Measurements from ENCODE around the gene RAB31. TPM values are rescaled to one million over a fixed set of nuclear protein-coding genes. Genes with fewer than 3 reads are reported as not detected.
A peak's percentile ranks its signal among the peaks of the same experiment; 100 is the strongest.

RAB31 gene
- total RNA-seq, 4 donors from 2014 or later, result 3.2 to 7.1 (median 4.4) TPM

GRCh38 chr18:9808295-9809241 is 100.5 kb downstream of the RAB31 start:
- Histone ChIP-seq H3K36me3 (no peaks in the 10 kb centered on the region), H3K4me3 (no peak overlapping the region), H3K9me3 (no peaks in the 10 kb centered on the region), H3K27me3 (no peaks in the 10 kb centered on the region), H3K27ac (peak overlapping the region in 3 of 4 donors; percentile 31 to 35 (median 34)), H3K4me1 (peaks cover 35 to 51% of the 10 kb centered on the region in 2 donors)
- in situ Hi-C loops (cut with MboI; ENCODE audit: low sequenced_read_pairs in 4 of 4) (loop anchor here in 2 of 4 donors (25.0 kb wide), 2 partner anchors 104 to 729 kb away; partner anchors contain the start of genes VAPA (in 2 of the 2) and NAPG (in 1 of the 2)), intact Hi-C loops (cut with DNase I; ENCODE audit: low total_unique reads) (no loop called here)
- DNase-seq, result peak in 1 of 2 donors; percentile 42
- ATAC-seq, result peak; percentile 15 to 59
- TF ChIP-seq POLR2A (IDR thresholded peaks at IDR 0.05) (no peak), CTCF (IDR thresholded peaks at IDR 0.05 in 4 of 5, conservative IDR thresholded peaks at IDR 0.05 in 1 of 5) (no peak)

DNA sequence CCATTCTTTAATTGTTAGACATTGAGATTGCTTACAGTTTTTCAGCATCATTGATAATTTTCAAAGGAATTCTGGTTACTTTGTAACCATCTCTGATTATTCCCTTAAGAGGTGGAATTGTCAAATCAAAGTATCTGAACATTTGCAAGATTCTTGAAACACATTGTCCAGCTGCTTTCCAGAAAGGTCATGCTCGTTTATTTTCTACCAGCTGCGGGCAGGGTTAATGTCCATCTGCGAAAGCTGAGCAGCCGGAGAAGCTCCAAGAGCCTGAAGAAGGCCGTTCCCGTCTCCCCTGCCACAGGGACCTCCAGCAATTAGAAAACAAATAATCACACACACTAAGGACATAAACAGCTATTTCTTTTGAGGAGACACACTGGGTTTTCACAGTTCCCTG is 101.6 kb downstream of the RAB31 start:
- Histone ChIP-seq H3K27me3 (no peaks in the 10 kb centered on the region), H3K4me1 (peaks cover 36 to 43% of the 10 kb centered on the region in 2 donors), H3K27ac (peak overlapping the region in 3 of 4 donors; percentile 33 to 42 (median 35)), H3K36me3 (no peaks in the 10 kb centered on the region), H3K9me3 (no peaks in the 10 kb centered on the region), H3K4me3 (no peak overlapping the region)
- ATAC-seq (no peak), DNase-seq (no peak)
- in situ Hi-C loops (cut with MboI; ENCODE audit: low sequenced_read_pairs in 4 of 4) (loop anchor here in 2 of 4 donors (25.0 kb wide), 2 partner anchors 103 to 728 kb away; partner anchors contain the start of genes VAPA (in 2 of the 2) and NAPG (in 1 of the 2)), intact Hi-C loops (cut with DNase I; ENCODE audit: low total_unique reads) (loop anchor here (10.0 kb wide), 1 partner anchor 715 kb away; the partner anchor contains the start of gene NAPG)
- TF ChIP-seq CTCF (IDR thresholded peaks at IDR 0.05 in 4 of 5, conservative IDR thresholded peaks at IDR 0.05 in 1 of 5) (no peak), POLR2A (IDR thresholded peaks at IDR 0.05) (no peak)

GRCh38 chr18:9810299-9810698 is 102.2 kb downstream of the RAB31 start:
- Histone ChIP-seq H3K9me3 (no peaks in the 10 kb centered on the region), H3K27ac (peak overlapping the region in 3 of 4 donors; percentile 33 to 42 (median 35)), H3K4me3 (no peak overlapping the region), H3K4me1 (peaks cover 39 to 41% of the 10 kb centered on the region in 2 donors), H3K27me3 (no peaks in the 10 kb centered on the region), H3K36me3 (no peaks in the 10 kb centered on the region)
- ATAC-seq (no peak), DNase-seq (no peak)
- no peak for TF ChIP-seq CTCF (IDR thresholded peaks at IDR 0.05 in 4 of 5, conservative IDR thresholded peaks at IDR 0.05 in 1 of 5)
- TF ChIP-seq POLR2A (IDR thresholded peaks at IDR 0.05), result no peak
- intact Hi-C loops (cut with DNase I; ENCODE audit: low total_unique reads) (loop anchor here (10.0 kb wide), 1 partner anchor 715 kb away; the partner anchor contains the start of gene NAPG), in situ Hi-C loops (cut with MboI; ENCODE audit: low sequenced_read_pairs in 4 of 4) (loop anchor here in 2 of 4 donors (25.0 kb wide), 2 partner anchors 102 to 727 kb away; partner anchors contain the start of genes VAPA (in 2 of the 2) and NAPG (in 1 of the 2))

DNA sequence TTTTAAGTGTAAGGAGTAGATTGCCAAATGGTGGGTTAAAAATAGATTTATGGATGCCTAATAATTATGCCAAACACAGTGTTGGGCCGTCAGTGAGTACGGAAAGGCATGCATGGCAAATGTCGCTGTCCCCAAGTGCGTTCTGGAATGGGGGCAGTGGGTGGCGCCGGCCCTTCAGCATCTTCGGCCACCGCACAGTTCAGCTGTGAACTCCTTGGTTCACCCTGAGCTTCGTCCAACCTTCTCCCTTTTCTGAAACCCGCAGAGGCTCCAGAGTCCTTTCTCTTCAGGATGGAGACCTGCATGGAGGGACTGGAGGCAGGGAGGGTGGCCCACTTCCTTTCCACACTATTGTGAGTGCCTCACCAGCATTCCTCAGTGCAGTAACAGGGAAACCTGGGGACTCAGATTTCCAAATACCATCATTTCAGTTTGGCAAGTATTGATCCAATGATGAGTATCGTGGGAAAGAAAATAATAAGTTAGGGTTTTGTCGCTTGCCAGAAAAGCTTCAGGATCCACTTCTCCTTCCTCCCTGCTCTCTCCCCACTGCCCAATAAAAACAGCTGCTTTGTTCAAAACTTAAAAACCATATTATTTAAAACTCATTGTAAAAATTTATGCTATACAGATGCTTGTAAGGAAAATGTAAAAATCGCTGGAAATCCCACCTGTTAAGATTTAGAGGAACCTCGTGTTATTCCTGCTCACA is 103.0 kb downstream of the RAB31 start:
- intact Hi-C loops (cut with DNase I; ENCODE audit: low total_unique reads) (loop anchor here (10.0 kb wide), 1 partner anchor 714 kb away; the partner anchor contains the start of gene NAPG), in situ Hi-C loops (cut with MboI; ENCODE audit: low sequenced_read_pairs in 4 of 4) (loop anchor here in 2 of 4 donors (25.0 kb wide), 2 partner anchors 101 to 726 kb away; partner anchors contain the start of genes VAPA (in 2 of the 2) and NAPG (in 1 of the 2))
- Histone ChIP-seq H3K4me3 (no peak overlapping the region), H3K9me3 (no peaks in the 10 kb centered on the region), H3K36me3 (no peaks in the 10 kb centered on the region), H3K27ac (peak overlapping the region in 1 of 4 donors; percentile 35), H3K27me3 (no peaks in the 10 kb centered on the region), H3K4me1 (peaks cover 39 to 41% of the 10 kb centered on the region in 2 donors)
- TF ChIP-seq CTCF (IDR thresholded peaks at IDR 0.05 in 4 of 5, conservative IDR thresholded peaks at IDR 0.05 in 1 of 5), result peak in 3 of 5 experiments; percentile 20 to 39 (median 23)
- no peak for TF ChIP-seq POLR2A (IDR thresholded peaks at IDR 0.05)
- ATAC-seq, result peak; percentile 70 to 88
- DNase-seq, result peak in 1 of 2 donors; percentile 59

Data from gastrocnemius medialis (tissue), 4 donors.